Activated CD4-positive, alpha-beta memory T cell treated with anti-CD3 and anti-CD28 coated beads, Interleukin-2, amount 10 ng/mL, durations not matched to agents 7 days and 5 days (primary cell): ENCODE data around the gene USP53. TPM values are rescaled to one million over a fixed set of nuclear protein-coding genes. Genes with fewer than 3 reads are reported as not detected.

Experiments used
- total RNA-seq, 2 experiments: library from RNA; stranded (reverse); gene quantifications; one replicate each; pipeline ENCODE4 v1.2.3, GENCODE V29; 2021

USP53 gene
- total RNA-seq, 2 experiments from 2014 or later, result 6.5 to 7.1 TPM

Other genes starting within 250 kb of the USP53 start
- gene MYOZ2, start 76.9 kb upstream of the USP53 start, total RNA-seq, result not detected
- not detected for gene FABP2, start 109.4 kb downstream of the USP53 start, total RNA-seq